Cerebellar nuclear complex (tissue), 1 donor: Measurements from ENCODE around the gene CYP2D6.
"Not testable (repeated sequence)": the region's sequence is repeated elsewhere in the genome, so short reads cannot be mapped to it uniquely, and the experiment has no call there.

Experiments
- DNase-seq, 2 experiments: peaks; one replicate each; lab custom pipeline; 2025; lab: John Stamatoyannopoulos, UW

CYP2D6 gene

GRCh38 chr22:42158456-42159132 lies 28.0 kb upstream of the CYP2D6 start:
- no peak for DNase-seq

GRCh38 chr22:42156598-42156997 lies 26.0 kb upstream of the CYP2D6 start:
- no peak for DNase-seq

GRCh38 chr22:42156121-42156520 lies 25.5 kb upstream of the CYP2D6 start:
- DNase-seq: no peak

- no peak for DNase-seq
These were observed 24.5 kb upstream of the CYP2D6 start for GRCh38 chr22:42155053-42155543.

- no peak for DNase-seq
These were observed 23.9 kb upstream of the CYP2D6 start for GRCh38 chr22:42154293-42155052.

- DNase-seq: no peak
These were observed 22.2 kb upstream of the CYP2D6 start for GRCh38 chr22:42152661-42153270.

GRCh38 chr22:42151924-42152635 lies 21.5 kb upstream of the CYP2D6 start:
- DNase-seq: no peak

GRCh38 chr22:42150727-42151590 lies 20.3 kb upstream of the CYP2D6 start:
- no peak for DNase-seq

- not testable (repeated sequence) for DNase-seq
These were observed 19.2 kb upstream of the CYP2D6 start for GRCh38 chr22:42149798-42150197.

GRCh38 chr22:42145175-42145574 lies 14.6 kb upstream of the CYP2D6 start:
- no peak for DNase-seq

- not testable (repeated sequence) for DNase-seq
These were observed 13.5 kb upstream of the CYP2D6 start for GRCh38 chr22:42143859-42144822.

GRCh38 chr22:42142771-42143461 lies 12.3 kb upstream of the CYP2D6 start:
- no peak for DNase-seq

- not testable (repeated sequence) for DNase-seq
These were observed 10.9 kb upstream of the CYP2D6 start for GRCh38 chr22:42141307-42142057.

GRCh38 chr22:42140153-42140552 lies 9.5 kb upstream of the CYP2D6 start:
- DNase-seq: not testable (repeated sequence)

GRCh38 chr22:42139508-42139907 lies 8.9 kb upstream of the CYP2D6 start:
- not testable (repeated sequence) for DNase-seq

- DNase-seq: no peak
These were observed 8.4 kb upstream of the CYP2D6 start for GRCh38 chr22:42138972-42139371.

GRCh38 chr22:42138122-42138770 lies 7.6 kb upstream of the CYP2D6 start:
- no peak for DNase-seq

- not testable (repeated sequence) for DNase-seq
These were observed 5.1 kb upstream of the CYP2D6 start for GRCh38 chr22:42135688-42136087.
